Lower lobe of right lung (tissue), 2 donors: Measurements from ENCODE around the gene TP53I11. TPM values are rescaled to one million over a fixed set of nuclear protein-coding genes. Genes with fewer than 3 reads are reported as not detected.

Source experiments
- ATAC-seq, 2 donors: fragments of 200-7000 bp; cut with Tn5 transposase; one replicate each; pipeline ENCODE4 v1.9.1; 2020 to 2022; ENCODE audit warnings: mild to moderate bottlenecking in 2 of 2, moderate library complexity in 2 of 2
- DNase-seq: peaks from one replicate; pipeline ENCODE4 v3.0.0-alpha.2; 2020
- H3K27ac ChIP-seq: fragments of 200-600 bp; one replicate; pipeline ENCODE4 v1.8.0; 2022
- H3K27me3 ChIP-seq: fragments of 200-600 bp; one replicate; pipeline ENCODE4 v1.8.0; 2022; ENCODE audit warnings: low read depth
- H3K36me3 ChIP-seq: fragments of 200-600 bp; one replicate; pipeline ENCODE4 v1.8.0; 2022; ENCODE audit warnings: mild to moderate bottlenecking
- H3K4me1 ChIP-seq: fragments of 200-600 bp; one replicate; pipeline ENCODE4 v1.8.0; 2022
- H3K4me3 ChIP-seq: fragments of 200-600 bp; one replicate; pipeline ENCODE4 v1.8.0; 2022; ENCODE audit warnings: mild to moderate bottlenecking
- H3K9me3 ChIP-seq: fragments of 200-600 bp; one replicate; pipeline ENCODE4 v1.8.0; 2022
- CTCF ChIP-seq: fragments of 200-600 bp; IDR thresholded peaks from one replicate; pipeline ENCODE4 v1.8.0; 2022; ENCODE audit warnings: antibody characterized with exemption, mild to moderate bottlenecking
- intact Hi-C: fragments of 100-400 bp; cut with DNase I; formaldehyde crosslinking; loops from one replicate; pipeline ENCODE4 v1.11.0; 2022
- total RNA-seq: library from RNA; stranded (reverse); fragmentation: NEBNext Ultra II Directional; extraction: Animal tissue kit (Norgen Biotek cat#: 25700); gene quantifications from one replicate; pipeline ENCODE4 v1.2.1, GENCODE V29; 2021
- donor health status: DM: no; HTN: yes; CAD: no; lungs with severe emphysema.

Gene TP53I11
- total RNA-seq, 1 donor from 2014 or later, result 103 TPM

GRCh38 chr11:44948155-44948554 is 2.5 kb downstream of the TP53I11 start:
- Histone ChIP-seq H3K36me3 (peaks cover 11% of the 10 kb centered on the region), H3K27ac (no peak overlapping the region), H3K4me1 (peaks cover 61% of the 10 kb centered on the region), H3K27me3 (no peaks in the 10 kb centered on the region), H3K9me3 (no peaks in the 10 kb centered on the region), H3K4me3 (no peak overlapping the region)
- DNase-seq, result no peak
- intact Hi-C loops, result no loop called here
- no peak for ATAC-seq
- no peak for TF ChIP-seq CTCF

GRCh38 chr11:44947114-44947513 is 3.6 kb downstream of the TP53I11 start:
- DNase-seq, result no peak
- no peaks in the 10 kb centered on the region for H3K27me3 ChIP-seq
- TF ChIP-seq CTCF, result no peak
- intact Hi-C loops, result no loop called here
- H3K27ac ChIP-seq, result no peak overlapping the region
- H3K4me1 ChIP-seq, result peaks cover 66% of the 10 kb centered on the region
- peaks cover 11% of the 10 kb centered on the region for H3K36me3 ChIP-seq
- H3K4me3 ChIP-seq, result no peak overlapping the region
- H3K9me3 ChIP-seq, result no peaks in the 10 kb centered on the region
- ATAC-seq, result no peak

- Histone ChIP-seq H3K36me3 (peaks cover 11% of the 10 kb centered on the region), H3K27me3 (no peaks in the 10 kb centered on the region), H3K4me1 (peaks cover 66% of the 10 kb centered on the region), H3K9me3 (no peaks in the 10 kb centered on the region), H3K27ac (no peak overlapping the region), H3K4me3 (no peak overlapping the region)
- intact Hi-C loops, result no loop called here
- no peak for TF ChIP-seq CTCF
- no peak for DNase-seq
- no peak for ATAC-seq
Measured at GRCh38 chr11:44946263-44946662, 4.4 kb downstream of the TP53I11 start.

- H3K27ac ChIP-seq, result no peak overlapping the region
- intact Hi-C loops, result no loop called here
- TF ChIP-seq CTCF, result no peak
- no peaks in the 10 kb centered on the region for H3K9me3 ChIP-seq
- no peak overlapping the region for H3K4me3 ChIP-seq
- ATAC-seq, result no peak
- peaks cover 11% of the 10 kb centered on the region for H3K36me3 ChIP-seq
- peaks cover 66% of the 10 kb centered on the region for H3K4me1 ChIP-seq
- no peak for DNase-seq
- H3K27me3 ChIP-seq, result no peaks in the 10 kb centered on the region
Measured at GRCh38 chr11:44945666-44946065, 5.0 kb downstream of the TP53I11 start.

- H3K27me3 ChIP-seq, result no peaks in the 10 kb centered on the region
- DNase-seq, result no peak
- H3K27ac ChIP-seq, result no peak overlapping the region
- peaks cover 71% of the 10 kb centered on the region for H3K4me1 ChIP-seq
- H3K9me3 ChIP-seq, result no peaks in the 10 kb centered on the region
- H3K4me3 ChIP-seq, result no peak overlapping the region
- intact Hi-C loops, result no loop called here
- ATAC-seq, result no peak
- no peak for TF ChIP-seq CTCF
- peaks cover 11% of the 10 kb centered on the region for H3K36me3 ChIP-seq
Measured at GRCh38 chr11:44944853-44945235, 5.8 kb downstream of the TP53I11 start.
